ENCODE results near the gene IL4R.
A peak's percentile ranks its signal among the peaks of the same experiment; 100 is the strongest.

Gene IL4R

GRCh38 chr16:27314161-27314723, 468 bp downstream of the IL4R start:
- H3K9me2 ChIP-seq (replicated peaks; ENCODE audit: control insufficient read depth, low read length): no peaks in the 10 kb centered on the region
- H3K79me2 ChIP-seq (ENCODE audit: control insufficient read depth, low read length): peaks cover 60% of the 10 kb centered on the region
- peaks cover 52% of the 10 kb centered on the region for H3K36me3 ChIP-seq (ENCODE audit: control insufficient read depth, low read length)
- no peak for TF ChIP-seq EZH2phosphoT487 (IDR thresholded peaks at IDR 0.05; ENCODE audit: borderline replicate concordance, low read length)
- TF ChIP-seq, protein P1, sequence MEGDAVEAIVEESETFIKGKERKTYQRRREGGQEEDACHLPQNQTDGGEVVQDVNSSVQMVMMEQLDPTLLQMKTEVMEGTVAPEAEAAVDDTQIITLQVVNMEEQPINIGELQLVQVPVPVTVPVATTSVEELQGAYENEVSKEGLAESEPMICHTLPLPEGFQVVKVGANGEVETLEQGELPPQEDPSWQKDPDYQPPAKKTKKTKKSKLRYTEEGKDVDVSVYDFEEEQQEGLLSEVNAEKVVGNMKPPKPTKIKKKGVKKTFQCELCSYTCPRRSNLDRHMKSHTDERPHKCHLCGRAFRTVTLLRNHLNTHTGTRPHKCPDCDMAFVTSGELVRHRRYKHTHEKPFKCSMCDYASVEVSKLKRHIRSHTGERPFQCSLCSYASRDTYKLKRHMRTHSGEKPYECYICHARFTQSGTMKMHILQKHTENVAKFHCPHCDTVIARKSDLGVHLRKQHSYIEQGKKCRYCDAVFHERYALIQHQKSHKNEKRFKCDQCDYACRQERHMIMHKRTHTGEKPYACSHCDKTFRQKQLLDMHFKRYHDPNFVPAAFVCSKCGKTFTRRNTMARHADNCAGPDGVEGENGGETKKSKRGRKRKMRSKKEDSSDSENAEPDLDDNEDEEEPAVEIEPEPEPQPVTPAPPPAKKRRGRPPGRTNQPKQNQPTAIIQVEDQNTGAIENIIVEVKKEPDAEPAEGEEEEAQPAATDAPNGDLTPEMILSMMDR (IDR thresholded peaks at IDR 0.05; ENCODE audit: low read depth, low read length, poor library complexity, severe bottlenecking): no peak
- H3K27ac ChIP-seq (ENCODE audit: low read depth, low read length): peak overlapping the region; percentile 77
- H3K4me3 ChIP-seq (ENCODE audit: low read length): peak overlapping the region; percentile 93
- H3K9me3 ChIP-seq (ENCODE audit: control insufficient read depth, insufficient read depth, low read length): no peaks in the 10 kb centered on the region
- peak overlapping the region; percentile 93 for H3K4me2 ChIP-seq (ENCODE audit: low read length)
- H3K4me1 ChIP-seq (ENCODE audit: control insufficient read depth, low read length): peaks cover 69% of the 10 kb centered on the region
- peaks cover 30% of the 10 kb centered on the region for H4K20me1 ChIP-seq (ENCODE audit: control insufficient read depth, insufficient read depth, low read depth, low read length)
- no peaks in the 10 kb centered on the region for H3K27me3 ChIP-seq (ENCODE audit: control insufficient read depth, low read length)
- H3F3A ChIP-seq (ENCODE audit: control insufficient read depth, insufficient read depth): peaks cover 10% of the 10 kb centered on the region; the same call in 1 of the 2 replicates

- H4K20me1 ChIP-seq (ENCODE audit: control insufficient read depth, insufficient read depth, low read depth, low read length): peaks cover 34% of the 10 kb centered on the region
- peak overlapping the region; percentile 93 for H3K4me2 ChIP-seq (ENCODE audit: low read length)
- peaks cover 70% of the 10 kb centered on the region for H3K4me1 ChIP-seq (ENCODE audit: control insufficient read depth, low read length)
- peaks cover 10% of the 10 kb centered on the region; the same call in 1 of the 2 replicates for H3F3A ChIP-seq (ENCODE audit: control insufficient read depth, insufficient read depth)
- no peaks in the 10 kb centered on the region for H3K9me3 ChIP-seq (ENCODE audit: control insufficient read depth, insufficient read depth, low read length)
- H3K27ac ChIP-seq (ENCODE audit: low read depth, low read length): peak overlapping the region; percentile 77
- peak overlapping the region; percentile 93 for H3K4me3 ChIP-seq (ENCODE audit: low read length)
- H3K36me3 ChIP-seq (ENCODE audit: control insufficient read depth, low read length): peaks cover 59% of the 10 kb centered on the region
- TF ChIP-seq EZH2phosphoT487 (IDR thresholded peaks at IDR 0.05; ENCODE audit: borderline replicate concordance, low read length): no peak
- TF ChIP-seq, protein P1 (IDR thresholded peaks at IDR 0.05; ENCODE audit: low read depth, low read length, poor library complexity, severe bottlenecking): no peak
- no peaks in the 10 kb centered on the region for H3K9me2 ChIP-seq (replicated peaks; ENCODE audit: control insufficient read depth, low read length)
- H3K79me2 ChIP-seq (ENCODE audit: control insufficient read depth, low read length): peaks cover 67% of the 10 kb centered on the region
- H3K27me3 ChIP-seq (ENCODE audit: control insufficient read depth, low read length): no peaks in the 10 kb centered on the region
Measured at GRCh38 chr16:27314986-27315332, 1.2 kb downstream of the IL4R start.

GRCh38 chr16:27315333-27316037, 1.7 kb downstream of the IL4R start:
- H3K4me2 ChIP-seq (ENCODE audit: low read length): peak overlapping the region; percentile 93
- TF ChIP-seq, protein P1 (IDR thresholded peaks at IDR 0.05; ENCODE audit: low read depth, low read length, poor library complexity, severe bottlenecking): peak; percentile 32
- TF ChIP-seq EZH2phosphoT487 (IDR thresholded peaks at IDR 0.05; ENCODE audit: borderline replicate concordance, low read length): no peak
- peak overlapping the region; percentile 93 for H3K4me3 ChIP-seq (ENCODE audit: low read length)
- peaks cover 6% of the 10 kb centered on the region; the same call in 1 of the 2 replicates for H3F3A ChIP-seq (ENCODE audit: control insufficient read depth, insufficient read depth)
- H3K27me3 ChIP-seq (ENCODE audit: control insufficient read depth, low read length): no peaks in the 10 kb centered on the region
- peak overlapping the region; percentile 77 for H3K27ac ChIP-seq (ENCODE audit: low read depth, low read length)
- no peaks in the 10 kb centered on the region for H3K9me3 ChIP-seq (ENCODE audit: control insufficient read depth, insufficient read depth, low read length)
- peaks cover 68% of the 10 kb centered on the region for H3K4me1 ChIP-seq (ENCODE audit: control insufficient read depth, low read length)
- H4K20me1 ChIP-seq (ENCODE audit: control insufficient read depth, insufficient read depth, low read depth, low read length): peaks cover 34% of the 10 kb centered on the region
- peaks cover 62% of the 10 kb centered on the region for H3K36me3 ChIP-seq (ENCODE audit: control insufficient read depth, low read length)
- no peaks in the 10 kb centered on the region for H3K9me2 ChIP-seq (replicated peaks; ENCODE audit: control insufficient read depth, low read length)
- peaks cover 72% of the 10 kb centered on the region for H3K79me2 ChIP-seq (ENCODE audit: control insufficient read depth, low read length)

Data from DOHH2 (cell line).